ENCODE data around the gene C3orf52.

DNA sequence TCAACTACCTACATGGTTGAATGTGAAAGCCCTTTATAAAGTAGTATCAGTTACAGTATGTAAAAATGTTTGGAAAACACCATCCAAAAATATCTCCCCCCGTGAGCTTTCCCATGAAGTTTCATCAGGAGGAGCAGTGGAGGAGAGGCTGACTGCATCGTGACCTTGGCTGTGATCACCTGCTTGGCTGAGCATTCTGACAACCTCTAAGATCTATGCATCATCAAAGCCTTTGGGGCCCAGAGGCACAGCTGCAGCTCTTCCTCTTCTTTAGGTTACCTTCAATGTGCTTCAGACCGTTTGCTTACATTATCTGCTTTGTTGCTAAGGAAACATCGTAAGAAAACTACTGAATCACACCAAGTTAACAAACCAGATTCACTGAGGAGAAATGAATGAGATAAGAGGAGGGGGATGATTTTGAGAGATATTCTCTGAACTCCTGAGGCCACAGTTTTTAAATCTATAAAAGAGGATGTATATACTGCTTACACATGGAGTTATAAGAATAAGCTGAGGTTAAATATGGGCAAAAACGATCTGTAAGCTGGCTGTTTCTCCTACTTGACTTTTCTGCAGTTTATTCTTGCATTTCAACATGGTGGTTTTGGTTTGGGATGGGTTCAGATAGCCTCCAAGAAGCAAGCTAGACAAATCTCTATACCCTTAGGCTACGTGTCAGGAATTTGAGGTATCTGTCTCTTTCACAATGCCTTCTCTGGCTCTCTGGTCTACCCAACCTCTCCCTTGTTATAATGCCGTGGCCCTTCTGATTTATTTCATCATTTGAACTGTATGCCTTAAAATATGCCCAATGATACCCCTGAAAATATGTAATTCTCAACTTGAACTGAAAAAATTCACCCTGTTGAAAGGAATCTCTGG, 42.9 kb downstream of the C3orf52 start:
- TF ChIP-seq, protein P1, sequence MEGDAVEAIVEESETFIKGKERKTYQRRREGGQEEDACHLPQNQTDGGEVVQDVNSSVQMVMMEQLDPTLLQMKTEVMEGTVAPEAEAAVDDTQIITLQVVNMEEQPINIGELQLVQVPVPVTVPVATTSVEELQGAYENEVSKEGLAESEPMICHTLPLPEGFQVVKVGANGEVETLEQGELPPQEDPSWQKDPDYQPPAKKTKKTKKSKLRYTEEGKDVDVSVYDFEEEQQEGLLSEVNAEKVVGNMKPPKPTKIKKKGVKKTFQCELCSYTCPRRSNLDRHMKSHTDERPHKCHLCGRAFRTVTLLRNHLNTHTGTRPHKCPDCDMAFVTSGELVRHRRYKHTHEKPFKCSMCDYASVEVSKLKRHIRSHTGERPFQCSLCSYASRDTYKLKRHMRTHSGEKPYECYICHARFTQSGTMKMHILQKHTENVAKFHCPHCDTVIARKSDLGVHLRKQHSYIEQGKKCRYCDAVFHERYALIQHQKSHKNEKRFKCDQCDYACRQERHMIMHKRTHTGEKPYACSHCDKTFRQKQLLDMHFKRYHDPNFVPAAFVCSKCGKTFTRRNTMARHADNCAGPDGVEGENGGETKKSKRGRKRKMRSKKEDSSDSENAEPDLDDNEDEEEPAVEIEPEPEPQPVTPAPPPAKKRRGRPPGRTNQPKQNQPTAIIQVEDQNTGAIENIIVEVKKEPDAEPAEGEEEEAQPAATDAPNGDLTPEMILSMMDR (optimal IDR thresholded peaks at IDR 0.05 in 1 of 3, IDR thresholded peaks at IDR 0.05 in 1 of 3, conservative IDR thresholded peaks at IDR 0.05 in 1 of 3; ENCODE audit: extremely low read depth in 1 of 3, insufficient read depth in 2 of 3, low read length in 3 of 3) = no peak
- TF ChIP-seq EZH2 (IDR thresholded peaks at IDR 0.05; ENCODE audit: low read length) = no peak
